Gastrocnemius medialis (tissue), 4 donors: ENCODE data around the gene MSLN. TPM values are rescaled to one million over a fixed set of nuclear protein-coding genes. Genes with fewer than 3 reads are reported as not detected.
A peak's percentile ranks its signal among the peaks of the same experiment; 100 is the strongest.

Experiments used
- ATAC-seq, 2 donors: fragments of 150-250 bp; one replicate each; pipeline ENCODE4 v1.9.1; 2016
- DNase-seq, 2 donors: peaks; one replicate each; pipeline ENCODE4 v3.0.0-alpha.2; 2019
- H3K27ac ChIP-seq, 4 donors: fragments of 200-600 bp; sonication (generic); 1 replicate in 1 of 4; 2 replicates in 3 of 4; pipeline ENCODE4 v1.5.1; 2016 to 2018; ENCODE audit warnings: mild to moderate bottlenecking in 2 of 4, moderate library complexity in 1 of 4
- H3K27me3 ChIP-seq, 3 donors: fragments of 200-600 bp; sonication (generic) in 2 of 3; 1 replicate in 1 of 3; 2 replicates in 2 of 3; pipeline versions ENCODE4 v1.5.1 to v1.6.0; 2016 to 2019; ENCODE audit warnings: mild to moderate bottlenecking in 1 of 3, moderate library complexity in 1 of 3
- H3K36me3 ChIP-seq, 2 donors: fragments of 200-600 bp; sonication (generic) in 1 of 2; one replicate each; pipeline ENCODE4 v1.5.1; 2017 to 2018
- H3K4me1 ChIP-seq, 2 donors: fragments of 200-600 bp; sonication (generic) in 1 of 2; one replicate each; pipeline ENCODE4 v1.5.1; 2016 to 2017; ENCODE audit warnings: mild to moderate bottlenecking in 2 of 2
- H3K4me3 ChIP-seq, 4 donors: fragments of 200-600 bp; sonication (generic) in 3 of 4; 1 replicate in 1 of 4; 2 replicates in 3 of 4; pipeline ENCODE4 v1.5.1; 2016 to 2019; ENCODE audit warnings: mild to moderate bottlenecking in 2 of 4
- H3K9me3 ChIP-seq, 3 donors: fragments of 200-600 bp; sonication (generic) in 2 of 3; 1 replicate in 1 of 3; 2 replicates in 2 of 3; pipeline ENCODE4 v1.5.1; 2016 to 2019
- POLR2A ChIP-seq, 2 donors: fragments of 450-650 bp; IDR thresholded peaks; one replicate each; pipeline ENCODE4 v1.6.1; 2017; ENCODE audit warnings: antibody characterized with exemption in 2 of 2, mild to moderate bottlenecking in 2 of 2, moderate library complexity in 2 of 2
- in situ Hi-C, 4 donors: fragments of 200-750 bp; cut with MboI; loops; one replicate each; pipeline versions ENCODE4 v1.15.0 to v1.8.0; 2017; ENCODE audit warnings: low sequenced_read_pairs in 4 of 4
- intact Hi-C: fragments of 100-400 bp; cut with DNase I; formaldehyde crosslinking; loops from one replicate; pipeline ENCODE4 v1.15.1; 2023; ENCODE audit warnings: low total_unique reads
- total RNA-seq, 4 donors: library from RNA; depleted of rRNA; stranded (reverse); fragments of >200 nt; gene quantifications; one replicate each; pipeline versions ENCODE4 v1.1.0 to v1.2.3, GENCODE V29; 2016
- TF ChIP-seq, protein P1 (sequence below), 5 experiments: fragments of 450-650 bp in 3 of 5; fragments of 200-600 bp in 2 of 5; sonication (generic) in 2 of 5; IDR thresholded peaks in 4 of 5; conservative IDR thresholded peaks in 1 of 5; 1 replicate in 4 of 5; 2 replicates in 1 of 5; pipeline ENCODE4 v1.5.1; 2016 to 2019; ENCODE audit warnings: antibody characterized with exemption in 5 of 5, mild to moderate bottlenecking in 3 of 5, moderate library complexity in 3 of 5

MSLN gene
- total RNA-seq, 4 donors from 2014 or later: not detected

DNA sequence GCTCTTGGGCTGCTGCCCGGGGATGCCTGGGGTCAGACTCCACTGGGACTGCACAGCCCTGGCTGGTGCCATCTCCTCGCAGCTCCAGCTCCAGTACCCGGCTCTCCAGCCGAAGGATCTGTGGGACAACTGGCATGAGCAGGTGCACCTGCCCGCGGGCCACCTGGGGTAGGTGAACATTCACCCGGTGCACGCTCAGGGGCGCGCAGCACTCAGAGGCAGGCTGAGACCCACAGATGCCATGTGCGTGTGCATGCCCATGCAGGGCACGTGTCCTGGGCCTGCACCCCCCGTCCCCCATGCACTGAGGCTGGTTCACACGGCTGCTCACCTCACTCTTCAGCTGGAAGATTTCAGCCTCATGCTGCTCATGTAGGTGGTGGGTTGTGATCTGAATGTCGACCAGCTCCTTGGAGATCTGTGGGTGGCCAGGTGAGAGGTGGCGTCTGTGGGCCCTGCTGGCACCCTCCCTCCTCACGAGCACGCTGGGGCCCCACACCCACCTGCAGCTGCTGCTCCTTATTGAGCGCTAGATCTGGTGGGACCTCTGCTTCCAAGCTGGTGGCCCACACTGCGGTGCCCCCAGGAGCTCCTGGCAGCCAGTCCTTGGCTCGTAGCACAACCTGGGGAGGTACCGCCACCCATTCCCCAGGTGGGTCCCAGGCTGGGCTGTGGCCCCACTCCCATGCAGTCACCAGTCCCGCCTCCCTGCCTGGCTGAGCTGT lies 34.9 kb upstream of the MSLN start:
- DNase-seq (no peak), ATAC-seq (no peak)
- H3K4me1 ChIP-seq: peaks cover 12 to 17% of the 10 kb centered on the region in 2 donors
- H3K9me3 ChIP-seq: no peaks in the 10 kb centered on the region
- no peak overlapping the region for H3K4me3 ChIP-seq
- intact Hi-C loops: no loop called here
- H3K27ac ChIP-seq: no peak overlapping the region
- TF ChIP-seq POLR2A (IDR thresholded peaks at IDR 0.05): no peak
- TF ChIP-seq, protein P1, sequence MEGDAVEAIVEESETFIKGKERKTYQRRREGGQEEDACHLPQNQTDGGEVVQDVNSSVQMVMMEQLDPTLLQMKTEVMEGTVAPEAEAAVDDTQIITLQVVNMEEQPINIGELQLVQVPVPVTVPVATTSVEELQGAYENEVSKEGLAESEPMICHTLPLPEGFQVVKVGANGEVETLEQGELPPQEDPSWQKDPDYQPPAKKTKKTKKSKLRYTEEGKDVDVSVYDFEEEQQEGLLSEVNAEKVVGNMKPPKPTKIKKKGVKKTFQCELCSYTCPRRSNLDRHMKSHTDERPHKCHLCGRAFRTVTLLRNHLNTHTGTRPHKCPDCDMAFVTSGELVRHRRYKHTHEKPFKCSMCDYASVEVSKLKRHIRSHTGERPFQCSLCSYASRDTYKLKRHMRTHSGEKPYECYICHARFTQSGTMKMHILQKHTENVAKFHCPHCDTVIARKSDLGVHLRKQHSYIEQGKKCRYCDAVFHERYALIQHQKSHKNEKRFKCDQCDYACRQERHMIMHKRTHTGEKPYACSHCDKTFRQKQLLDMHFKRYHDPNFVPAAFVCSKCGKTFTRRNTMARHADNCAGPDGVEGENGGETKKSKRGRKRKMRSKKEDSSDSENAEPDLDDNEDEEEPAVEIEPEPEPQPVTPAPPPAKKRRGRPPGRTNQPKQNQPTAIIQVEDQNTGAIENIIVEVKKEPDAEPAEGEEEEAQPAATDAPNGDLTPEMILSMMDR (IDR thresholded peaks at IDR 0.05 in 4 of 5, conservative IDR thresholded peaks at IDR 0.05 in 1 of 5): no peak
- in situ Hi-C loops: no loop called here
- peaks cover 22 to 38% (median 34%) of the 10 kb centered on the region in 3 donors for H3K27me3 ChIP-seq
- peaks cover 0 to 4% of the 10 kb centered on the region in 2 donors for H3K36me3 ChIP-seq

DNA sequence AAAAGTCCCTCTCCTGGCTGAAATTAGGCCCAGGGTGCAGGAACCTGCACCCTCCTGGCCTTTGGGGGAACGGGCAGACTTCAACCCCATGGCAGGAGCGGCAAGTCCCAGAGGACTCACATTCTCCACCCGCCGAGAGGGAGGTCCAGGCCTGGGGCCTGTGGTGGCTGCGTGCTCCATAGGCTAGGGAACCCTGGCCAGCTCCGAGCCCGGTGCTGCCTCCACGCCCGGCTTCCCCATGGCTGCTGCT lies 34.4 kb upstream of the MSLN start:
- TF ChIP-seq, protein P1 (IDR thresholded peaks at IDR 0.05 in 4 of 5, conservative IDR thresholded peaks at IDR 0.05 in 1 of 5): no peak
- TF ChIP-seq POLR2A (IDR thresholded peaks at IDR 0.05): no peak
- DNase-seq: no peak
- Histone ChIP-seq H3K27me3 (peaks cover 22 to 38% (median 34%) of the 10 kb centered on the region in 3 donors), H3K27ac (no peak overlapping the region), H3K4me1 (peaks cover 12 to 16% of the 10 kb centered on the region in 2 donors), H3K4me3 (no peak overlapping the region), H3K9me3 (no peaks in the 10 kb centered on the region), H3K36me3 (peaks cover 0 to 5% of the 10 kb centered on the region in 2 donors)
- in situ Hi-C loops (no loop called here), intact Hi-C loops (no loop called here)
- no peak for ATAC-seq

DNA sequence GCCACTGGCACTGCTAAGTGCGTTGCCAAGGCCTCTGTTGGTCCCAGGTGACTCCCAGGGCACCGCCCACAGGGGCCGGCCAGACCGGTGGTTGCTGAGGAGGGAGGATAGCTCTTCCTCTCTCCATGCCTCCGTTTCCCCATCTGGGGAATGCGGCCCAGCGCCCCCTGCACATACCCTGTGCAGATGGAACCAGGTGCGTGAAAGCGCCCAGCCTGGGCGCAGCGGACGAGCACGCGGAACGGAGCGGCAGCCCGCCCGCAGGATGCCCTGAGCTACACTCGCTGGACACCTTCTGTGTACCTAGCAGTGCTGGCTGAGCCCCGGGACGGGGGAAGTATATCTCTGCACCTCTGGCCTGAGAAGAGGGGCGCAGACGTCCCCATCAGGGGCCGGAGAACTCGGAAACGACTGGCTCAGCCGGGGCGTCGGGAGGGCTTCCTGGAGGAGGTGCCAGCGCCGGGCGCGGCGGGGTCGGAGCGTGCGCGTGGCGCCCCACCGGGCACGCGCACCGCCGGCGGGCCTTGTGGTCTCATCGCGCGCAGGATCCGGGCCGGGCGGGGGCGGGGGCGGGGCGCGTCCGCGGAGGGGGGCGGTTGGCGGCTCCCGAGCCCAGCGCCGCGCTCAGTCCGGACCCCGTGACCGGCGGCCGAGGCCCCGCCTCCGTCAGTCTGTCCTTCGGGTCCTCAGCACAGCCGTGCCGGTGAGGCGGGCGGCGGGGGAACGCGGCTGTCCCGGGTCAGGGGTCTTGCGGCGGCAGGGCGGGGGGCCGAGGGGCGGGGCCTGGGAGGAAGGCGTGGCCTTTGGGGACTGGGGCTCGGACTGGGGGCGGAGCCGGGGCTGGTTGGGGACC lies 33.9 kb upstream of the MSLN start, which contains the start of the genes CCDC78 and HAGHL:
Gene CCDC78, minus strand, starts transcription at position 6 of the 853 bp plus-strand sequence. CDS start 76 bp downstream, outside the sequence.
Gene HAGHL, plus strand, starts transcription at position 669 of the 853 bp plus-strand sequence. CDS start 404 bp downstream, outside the sequence.
- Histone ChIP-seq H3K27me3 (peaks cover 22 to 38% (median 34%) of the 10 kb centered on the region in 3 donors), H3K36me3 (peaks cover 0 to 5% of the 10 kb centered on the region in 2 donors), H3K27ac (no peak within 1 kb of the TSS), H3K9me3 (no peaks in the 10 kb centered on the region), H3K4me3 (peak within 1 kb of the TSS; percentile 32 to 55 (median 51)), H3K4me1 (peaks cover 9 to 13% of the 10 kb centered on the region in 2 donors)
- TF ChIP-seq, protein P1 (IDR thresholded peaks at IDR 0.05 in 4 of 5, conservative IDR thresholded peaks at IDR 0.05 in 1 of 5): no peak
- TF ChIP-seq POLR2A (IDR thresholded peaks at IDR 0.05): no peak
- intact Hi-C loops (no loop called here), in situ Hi-C loops (no loop called here)
- DNase-seq (no peak), ATAC-seq (peak in 1 of 2 donors; percentile 26)

DNA sequence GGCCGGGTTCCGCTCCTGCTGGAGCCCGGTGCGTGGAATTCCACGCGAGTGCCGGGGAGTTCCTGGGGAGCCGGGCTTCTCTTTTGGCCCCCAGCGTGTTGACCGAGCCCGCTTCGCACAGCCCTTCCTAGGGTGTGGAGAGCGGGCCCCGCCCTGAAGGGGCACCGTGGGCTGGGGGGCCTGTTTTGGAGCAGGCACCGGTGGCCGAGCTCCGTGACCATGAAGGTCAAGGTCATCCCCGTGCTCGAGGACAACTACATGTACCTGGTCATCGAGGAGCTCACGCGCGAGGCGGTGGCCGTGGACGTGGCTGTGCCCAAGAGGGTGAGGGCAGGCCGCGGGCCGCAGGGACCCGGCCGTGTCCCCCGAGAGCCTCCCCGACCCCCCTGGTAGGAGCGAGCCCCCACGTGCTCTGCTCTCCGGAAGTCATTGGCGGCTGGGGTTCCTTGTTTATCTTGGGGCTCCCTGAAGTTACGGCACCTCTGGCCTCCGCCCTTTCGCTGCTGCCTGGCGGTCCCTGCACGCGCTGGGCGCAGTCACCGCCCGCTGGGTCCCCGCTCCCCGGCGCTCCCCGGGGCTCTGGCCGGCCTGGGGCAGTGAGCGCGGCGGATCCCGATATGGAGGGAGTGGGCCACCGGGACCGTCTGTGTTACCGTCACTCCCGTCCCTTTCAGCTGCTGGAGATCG lies 33.1 kb upstream of the MSLN start:
- Histone ChIP-seq H3K9me3 (no peaks in the 10 kb centered on the region), H3K4me1 (peaks cover 6 to 11% of the 10 kb centered on the region in 2 donors), H3K27ac (no peak overlapping the region), H3K4me3 (peak overlapping the region; percentile 32 to 55 (median 51)), H3K27me3 (peaks cover 22 to 38% (median 34%) of the 10 kb centered on the region in 3 donors), H3K36me3 (peaks cover 0 to 12% of the 10 kb centered on the region in 2 donors)
- in situ Hi-C loops: no loop called here
- peak in 1 of 2 donors; percentile 11 for TF ChIP-seq POLR2A (IDR thresholded peaks at IDR 0.05)
- TF ChIP-seq, protein P1 (IDR thresholded peaks at IDR 0.05 in 4 of 5, conservative IDR thresholded peaks at IDR 0.05 in 1 of 5): no peak
- peak in 1 of 2 donors; percentile 17 for ATAC-seq
- no peak for DNase-seq
- intact Hi-C loops: no loop called here
